PC-9 (cell line): ENCODE measurements around the gene BABAM1. TPM values are rescaled to one million over a fixed set of nuclear protein-coding genes. Genes with fewer than 3 reads are reported as not detected.

Experiments
- BruUV-seq: library from RNA; stranded (reverse); fragments of 400-500 nt; replicated peaks from 2 replicates; lab custom pipeline; 2021; lab: Mats Ljungman, UMichigan
- CTCF ChIA-PET: fragments of 300-600 bp; sonication (Branson Sonifier 250); formaldehyde crosslinking; loops from one replicate; lab custom pipeline; 2022; ENCODE audit warnings: antibody characterized with exemption; lab: Charles Lee
- POLR2A ChIA-PET: fragments of 300-600 bp; sonication (Branson Sonifier 250); formaldehyde crosslinking; loops from one replicate; lab custom pipeline; 2022; ENCODE audit warnings: antibody characterized with exemption; ENCODE audit not compliant: unreplicated experiment; lab: Charles Lee
- DNase-seq, 2 experiments: peaks; one replicate each; pipeline versions ENCODE4 v3.0.0 to v3.0.0-alpha.2; 2015 to 2022; ENCODE audit warnings: mixed read lengths in 1 of 2
- H2AFZ ChIP-seq: fragments of 200-600 bp; sonication (generic); 2 replicates; pipeline ENCODE4 v1.8.1; 2017; ENCODE audit warnings: antibody characterized with exemption
- H3F3A ChIP-seq: fragments of 200-600 bp; sonication (generic); 2 replicates; pipeline ENCODE4 v1.8.1; 2017; ENCODE audit warnings: antibody characterized with exemption, mild to moderate bottlenecking, low read depth; ENCODE audit not compliant: insufficient read depth
- H3K27ac ChIP-seq: fragments of 200-600 bp; sonication (generic); 2 replicates; pipeline ENCODE4 v1.6.1; 2016; ENCODE audit warnings: mixed run types
- H3K27me3 ChIP-seq: fragments of 200-600 bp; sonication (generic); 2 replicates; pipeline ENCODE4 v1.6.1; 2016; ENCODE audit warnings: low read depth, mixed run types; ENCODE audit not compliant: insufficient read depth
- H3K36me3 ChIP-seq: fragments of 200-600 bp; sonication (generic); 2 replicates; pipeline ENCODE4 v1.6.1; 2016; ENCODE audit warnings: low read depth, mixed run types
- H3K4me1 ChIP-seq: fragments of 200-600 bp; sonication (generic); replicated peaks from 2 replicates; pipeline ENCODE4 v1.6.1; 2016; ENCODE audit warnings: mixed run types; ENCODE audit not compliant: insufficient read depth
- H3K4me2 ChIP-seq: fragments of 200-600 bp; sonication (generic); 2 replicates; pipeline ENCODE4 v1.6.1; 2017; ENCODE audit warnings: mixed run types
- H3K4me3 ChIP-seq: fragments of 200-600 bp; sonication (generic); 2 replicates; pipeline ENCODE4 v1.6.1; 2016; ENCODE audit warnings: mixed run types
- H3K79me2 ChIP-seq: fragments of 200-600 bp; sonication (generic); 2 replicates; pipeline ENCODE4 v1.6.1; 2017; ENCODE audit warnings: low read depth, mixed run types
- H3K9me2 ChIP-seq: fragments of 200-600 bp; sonication (generic); 2 replicates; pipeline ENCODE4 v1.8.1; 2017; ENCODE audit warnings: mild to moderate bottlenecking; ENCODE audit not compliant: insufficient read depth
- H3K9me3 ChIP-seq: fragments of 200-600 bp; sonication (generic); 2 replicates; pipeline ENCODE4 v1.8.1; 2016; ENCODE audit warnings: low read depth; ENCODE audit not compliant: insufficient read depth
- H4K20me1 ChIP-seq: fragments of 200-600 bp; sonication (generic); 2 replicates; pipeline ENCODE4 v1.8.1; 2017; ENCODE audit not compliant: insufficient read depth
- CTCF ChIP-seq: fragments of 200-600 bp; sonication (generic); conservative IDR thresholded peaks from 2 replicates; pipeline ENCODE4 v1.6.1; 2017; ENCODE audit warnings: mixed run types, antibody characterized with exemption, mild to moderate bottlenecking, moderate library complexity
- EZH2 ChIP-seq: fragments of 200-600 bp; sonication (generic); IDR thresholded peaks from 2 replicates; pipeline ENCODE4 v1.8.0; 2017; ENCODE audit warnings: antibody characterized with exemption, low read depth
- intact Hi-C: fragments of 100-400 bp; cut with micrococcal nuclease; formaldehyde crosslinking; loops from one replicate; pipeline ENCODE4 v1.10.0; 2022; ENCODE audit not compliant: unreplicated experiment
- total RNA-seq: library from RNA; stranded (reverse); gene quantifications from 2 replicates; pipeline ENCODE4 v1.2.3, GENCODE V29; 2021

BABAM1 gene
- total RNA-seq, 1 experiment from 2014 or later: 127 TPM

- peaks cover 26% of the 10 kb centered on the region for H3K36me3 ChIP-seq
- ChIA-PET POLR2A (interaction anchor here (0.6 to 0.7 kb wide), 2 partner anchors 19 to 339 kb away, joined by 5 to 22 read pairs; no protein-coding TSS in a partner anchor), CTCF (interaction anchor here (0.6 kb wide), 1 partner anchor 116 kb away, joined by 3 read pairs; no protein-coding TSS in a partner anchor)
- H4K20me1 ChIP-seq: peaks cover 61% of the 10 kb centered on the region
- H3K27ac ChIP-seq: no peak overlapping the region
- peak overlapping the region; percentile 40; the same call in 1 of the 2 replicates for H3K4me3 ChIP-seq
- peaks cover 74% of the 10 kb centered on the region for H3F3A ChIP-seq
- peaks cover 56% of the 10 kb centered on the region for H3K79me2 ChIP-seq
- 0 out of 2 replicates have a peak, but pooled peaks cover 3% of the 10 kb centered on the region for H3K4me1 ChIP-seq
- H3K27me3 ChIP-seq: no peaks in the 10 kb centered on the region
- BruUV-seq: no TSS peak
- peak overlapping the region; percentile 58 for H3K4me2 ChIP-seq
- no peak overlapping the region for H2AFZ ChIP-seq
- intact Hi-C loops: no loop called here
- TF ChIP-seq CTCF: no peak
- TF ChIP-seq EZH2: no peak
- no peaks in the 10 kb centered on the region for H3K9me3 ChIP-seq
- no peaks in the 10 kb centered on the region for H3K9me2 ChIP-seq
- peak; percentile 31 to 39 for DNase-seq
Measured at GRCh38 chr19:17234911-17235299, 32.3 kb upstream of the BABAM1 start.

- peaks cover 26% of the 10 kb centered on the region for H3K36me3 ChIP-seq
- intact Hi-C loops: no loop called here
- H3K27ac ChIP-seq: no peak overlapping the region
- no peak overlapping the region for H2AFZ ChIP-seq
- H3K9me3 ChIP-seq: no peaks in the 10 kb centered on the region
- H3K9me2 ChIP-seq: no peaks in the 10 kb centered on the region
- peaks cover 63% of the 10 kb centered on the region for H4K20me1 ChIP-seq
- H3K79me2 ChIP-seq: peaks cover 61% of the 10 kb centered on the region
- peaks cover 72% of the 10 kb centered on the region for H3F3A ChIP-seq
- peaks cover 7% of the 10 kb centered on the region; the same call in 1 of the 2 replicates for H3K4me1 ChIP-seq
- peak in 1 of 2 experiments; percentile 24 for DNase-seq
- no peak for TF ChIP-seq EZH2
- TF ChIP-seq CTCF: no peak
- H3K4me2 ChIP-seq: peak overlapping the region; percentile 58
- no peaks in the 10 kb centered on the region for H3K27me3 ChIP-seq
- CTCF ChIA-PET: interaction anchor here (0.6 kb wide), 1 partner anchor 115 kb away, joined by 3 read pairs; no protein-coding TSS in a partner anchor
- POLR2A ChIA-PET: interaction anchor here (0.6 kb wide), 1 partner anchor 340 kb away, joined by 22 read pairs; no protein-coding TSS in a partner anchor
- no TSS peak for BruUV-seq
- H3K4me3 ChIP-seq: peak overlapping the region; percentile 40; the same call in 1 of the 2 replicates
Measured at GRCh38 chr19:17235300-17235970, 31.8 kb upstream of the BABAM1 start.

- no peaks in the 10 kb centered on the region for H3K9me3 ChIP-seq
- H3K4me2 ChIP-seq: peak overlapping the region; percentile 58; the same call in 1 of the 2 replicates
- no peaks in the 10 kb centered on the region for H3K27me3 ChIP-seq
- H3K36me3 ChIP-seq: peaks cover 31% of the 10 kb centered on the region
- no peak overlapping the region for H2AFZ ChIP-seq
- H3K4me1 ChIP-seq: peaks cover 14% of the 10 kb centered on the region; the same call in 1 of the 2 replicates
- H3F3A ChIP-seq: peaks cover 70% of the 10 kb centered on the region
- H3K4me3 ChIP-seq: peak overlapping the region; percentile 40; the same call in 1 of the 2 replicates
- H4K20me1 ChIP-seq: peaks cover 66% of the 10 kb centered on the region
- intact Hi-C loops: no loop called here
- ChIA-PET CTCF (no interaction called here), POLR2A (interaction anchor here (0.6 to 0.7 kb wide), 2 partner anchors 30 to 76 kb away, joined by 9 read pairs; no protein-coding TSS in a partner anchor)
- H3K9me2 ChIP-seq: no peaks in the 10 kb centered on the region
- peaks cover 69% of the 10 kb centered on the region for H3K79me2 ChIP-seq
- DNase-seq: peak; percentile 22 to 35
- no peak overlapping the region for H3K27ac ChIP-seq
- BruUV-seq: no TSS peak
- TF ChIP-seq EZH2 (no peak), CTCF (no peak)
Measured at GRCh38 chr19:17235971-17236777, 31.1 kb upstream of the BABAM1 start.
